Bronchial epithelial cell (primary cell): ENCODE measurements around the gene DSCAM. TPM values are rescaled to one million over a fixed set of nuclear protein-coding genes. Genes with fewer than 3 reads are reported as not detected.
A peak's percentile ranks its signal among the peaks of the same experiment; 100 is the strongest.

Experiments
- DNase-seq: peaks from one replicate; pipeline ENCODE4 v3.0.0-alpha.2; 2010; ENCODE audit warnings: low read depth
- FAIRE-seq: peaks from 2 replicates; lab custom pipeline; 2011; peaks lifted over from hg19 to GRCh38; lab: Jason Lieb, UNC
- H3K27me3 ChIP-seq: 2 replicates; pipeline ENCODE4 v1.5.1; 2011; ENCODE audit warnings: low read length; ENCODE audit not compliant: control insufficient read depth, insufficient read depth
- H3K36me3 ChIP-seq: 2 replicates; pipeline ENCODE4 v1.5.1; 2011; ENCODE audit warnings: low read length; ENCODE audit not compliant: control insufficient read depth, insufficient read depth
- H3K4me3 ChIP-seq: 2 replicates; pipeline ENCODE4 v1.5.1; 2011; ENCODE audit warnings: mild to moderate bottlenecking, low read depth, low read length, control low read depth
- CTCF ChIP-seq: IDR thresholded peaks from 2 replicates; pipeline ENCODE4 v1.5.1; 2011; ENCODE audit warnings: mild to moderate bottlenecking, moderate library complexity, low read length, control low read depth, inconsistent platforms; ENCODE audit not compliant: insufficient read depth, severe bottlenecking
- total RNA-seq: library from RNA; depleted of rRNA; stranded (reverse); fragments of >200 nt; gene quantifications from 2 replicates; pipeline ENCODE4 v1.2.1, GENCODE V29; 2014

The DSCAM gene
- total RNA-seq, 1 donor from 2014 or later, result 0.53 TPM

DNA sequence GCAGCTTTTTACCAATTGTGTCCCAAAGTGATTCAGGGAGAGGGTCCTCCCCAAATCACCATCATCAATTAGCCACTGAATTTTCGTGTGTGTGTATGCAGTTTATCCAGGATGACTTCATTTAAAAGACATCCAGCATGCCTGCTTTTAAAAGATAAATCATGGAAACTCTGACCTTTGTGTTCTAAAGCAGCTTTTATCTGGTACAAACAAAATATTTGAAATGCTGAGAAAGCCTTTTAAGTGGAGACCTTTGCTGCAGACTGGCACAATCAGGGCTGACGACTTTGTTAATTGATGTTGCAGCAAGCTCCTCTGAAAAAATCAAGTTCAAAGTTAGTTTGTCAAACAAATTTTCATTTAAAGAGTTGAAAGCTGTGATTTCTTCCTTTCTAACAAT lies 875.0 kb downstream of the DSCAM start:
- no peak for FAIRE-seq
- no peaks in the 10 kb centered on the region for H3K36me3 ChIP-seq
- TF ChIP-seq CTCF, result no peak

DNA sequence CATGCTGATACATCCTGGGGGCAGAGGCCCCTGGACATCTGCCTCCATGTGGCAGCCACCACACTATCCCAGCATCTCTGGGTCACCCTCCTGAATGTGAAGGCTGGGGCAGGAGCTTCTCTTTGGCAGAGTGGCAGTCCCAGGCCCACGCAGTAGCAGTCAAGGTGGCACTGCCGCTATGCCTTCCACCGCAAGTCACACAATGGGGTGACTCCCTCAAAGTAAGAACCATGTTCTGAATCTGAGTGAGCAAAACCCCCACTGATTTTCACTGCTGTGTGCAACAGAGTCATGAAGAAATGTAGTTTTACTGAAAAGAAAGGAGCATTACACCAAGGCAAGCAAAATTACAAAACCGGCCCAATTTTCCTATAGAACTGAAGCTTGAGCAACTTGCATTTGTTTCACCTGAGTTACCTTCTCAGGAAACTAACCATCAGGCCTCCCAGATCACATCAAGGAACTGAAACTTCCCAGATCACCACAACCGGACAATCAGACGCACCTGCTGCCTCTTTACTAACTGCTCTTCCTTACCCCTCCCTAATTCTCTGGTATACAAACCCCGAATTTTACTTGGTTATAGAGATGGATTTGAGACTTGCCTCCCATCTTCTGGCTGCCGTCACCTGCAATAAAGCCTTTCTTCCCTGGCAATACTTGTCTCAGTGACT lies 877.1 kb downstream of the DSCAM start:
- Histone ChIP-seq H3K36me3 (no peaks in the 10 kb centered on the region), H3K27me3 (no peaks in the 10 kb centered on the region), H3K4me3 (no peak overlapping the region)
- FAIRE-seq (no peak), DNase-seq (no peak)
- TF ChIP-seq CTCF, result no peak

More for the DNA sequence above, 875.0 kb downstream of the DSCAM start:
- DNase-seq, result no peak
- H3K4me3 ChIP-seq, result no peak overlapping the region
- H3K27me3 ChIP-seq, result no peaks in the 10 kb centered on the region

DNA sequence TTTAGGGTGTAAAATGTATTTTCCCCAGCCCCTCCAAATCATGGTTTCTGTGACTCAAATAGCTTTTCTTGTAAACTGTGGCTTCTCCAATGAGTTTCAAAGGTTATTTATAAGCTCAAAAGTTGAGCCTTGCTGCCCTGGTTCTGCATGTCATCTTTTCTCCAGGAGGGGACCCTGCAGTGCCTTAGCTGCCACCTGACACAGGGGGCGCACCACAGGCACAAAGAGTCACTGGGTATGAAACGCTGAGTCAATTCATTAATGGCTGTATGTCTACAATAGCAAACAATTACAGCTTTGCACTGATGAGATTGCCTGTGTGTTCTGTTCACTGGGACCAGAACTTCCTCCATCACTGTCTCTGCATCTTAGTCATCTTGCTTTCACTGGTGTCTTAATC lies 878.9 kb downstream of the DSCAM start:
- FAIRE-seq (no peak), DNase-seq (no peak)
- no peak for TF ChIP-seq CTCF
- Histone ChIP-seq H3K36me3 (no peaks in the 10 kb centered on the region), H3K4me3 (no peak overlapping the region), H3K27me3 (no peaks in the 10 kb centered on the region)

DNA sequence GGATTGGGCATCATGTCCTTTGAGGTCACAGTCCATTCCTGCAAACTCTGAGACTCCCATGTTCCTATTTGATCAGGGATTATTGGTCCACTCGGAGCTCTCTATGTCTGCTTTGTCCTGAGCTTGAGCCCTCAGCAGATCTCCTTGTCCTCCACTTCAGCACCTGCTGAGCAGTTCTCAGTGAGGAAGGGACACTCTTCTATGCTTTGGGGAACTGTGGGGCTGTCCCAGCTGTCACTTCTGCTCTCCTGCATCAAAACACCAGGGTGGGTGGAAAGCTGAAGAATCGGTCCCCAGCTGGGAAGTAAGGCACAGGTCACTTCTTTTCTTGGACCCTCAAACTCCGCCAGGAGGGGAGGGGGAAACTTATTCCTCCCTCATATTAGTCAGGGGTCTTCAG lies 880.2 kb downstream of the DSCAM start:
- DNase-seq (no peak), FAIRE-seq (no peak)

DNA sequence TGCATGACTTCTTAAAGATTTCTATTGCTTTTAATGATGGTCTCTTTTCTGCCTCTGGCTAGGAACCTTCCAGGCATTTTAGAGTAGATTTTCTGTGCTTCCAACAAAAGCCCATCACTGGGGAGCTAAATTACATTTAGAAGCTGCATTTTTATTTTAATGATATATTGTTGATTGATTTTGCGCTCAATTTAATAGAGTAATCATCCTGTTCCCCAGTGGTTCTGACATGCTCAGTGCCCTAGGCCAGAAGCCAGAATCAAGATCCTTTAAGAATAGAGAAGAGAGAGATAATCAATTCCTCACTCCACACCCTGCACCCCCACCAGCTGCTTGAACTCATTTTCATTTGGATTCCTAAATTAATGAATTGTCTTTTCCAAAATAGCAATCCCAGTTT lies 881.9 kb downstream of the DSCAM start:
- FAIRE-seq (no peak), DNase-seq (no peak)
- H3K4me3 ChIP-seq, result no peak overlapping the region
- H3K36me3 ChIP-seq, result no peaks in the 10 kb centered on the region
- H3K27me3 ChIP-seq, result no peaks in the 10 kb centered on the region
- no peak for TF ChIP-seq CTCF

More for the DNA sequence above, 880.2 kb downstream of the DSCAM start:
- H3K36me3 ChIP-seq, result no peaks in the 10 kb centered on the region
- no peaks in the 10 kb centered on the region for H3K27me3 ChIP-seq
- TF ChIP-seq CTCF, result no peak
- H3K4me3 ChIP-seq, result no peak overlapping the region

DNA sequence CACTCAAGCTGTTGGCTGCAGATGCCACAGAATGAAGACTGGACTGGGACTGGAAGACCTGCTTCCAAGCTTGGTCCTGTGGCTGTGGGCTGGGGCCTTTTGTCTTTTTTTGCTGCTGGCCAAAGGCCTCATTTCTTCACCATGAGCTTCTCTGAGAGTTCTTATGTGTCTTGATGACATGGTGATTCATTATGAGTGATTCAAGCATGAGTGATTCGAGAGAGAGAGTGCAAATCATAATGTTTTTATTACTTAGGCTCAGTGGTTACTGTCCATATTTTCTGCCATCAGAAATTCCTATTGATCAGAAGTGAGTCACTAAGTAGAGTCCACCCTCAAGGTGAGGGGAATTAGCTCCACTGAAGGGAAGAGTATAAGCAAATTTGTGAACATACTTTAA lies 885.7 kb downstream of the DSCAM start:
- DNase-seq (peak; percentile 42), FAIRE-seq (no peak)
- H3K4me3 ChIP-seq, result no peak overlapping the region
- no peaks in the 10 kb centered on the region for H3K36me3 ChIP-seq
- no peaks in the 10 kb centered on the region for H3K27me3 ChIP-seq
- TF ChIP-seq CTCF, result no peak
